HCT116 (cell line): ENCODE measurements around the gene GANC.

Experiments
- CEBPB ChIP-seq: IDR thresholded peaks from 2 replicates; pipeline ENCODE4 v1.6.1; 2012; ENCODE audit warnings: low read depth
- EZH2 ChIP-seq: fragments of 200-600 bp; sonication (generic); IDR thresholded peaks from 2 replicates; pipeline ENCODE4 v1.6.1; 2017; ENCODE audit warnings: antibody characterized with exemption, mixed run types
- POLR2A ChIP-seq: IDR thresholded peaks from 2 replicates; pipeline ENCODE4 v1.7.0; 2011; ENCODE audit warnings: borderline replicate concordance; ENCODE audit not compliant: insufficient read depth, insufficient read length; ENCODE audit errors: extremely low read depth
- TCF7L2 ChIP-seq: IDR thresholded peaks from 2 replicates; pipeline ENCODE4 v1.7.0; 2011; ENCODE audit warnings: borderline replicate concordance, inconsistent platforms; ENCODE audit not compliant: insufficient read depth, insufficient read length; ENCODE audit errors: extremely low read depth
- YY1 ChIP-seq: IDR thresholded peaks from 2 replicates; pipeline ENCODE4 v1.6.1; 2011; ENCODE audit warnings: low read length, low read depth, moderate library complexity, mild to moderate bottlenecking; ENCODE audit not compliant: insufficient replicate concordance; ENCODE audit errors: extremely low read depth
- TF ChIP-seq, protein P1 (sequence below): IDR thresholded peaks from 2 replicates; pipeline ENCODE4 v1.6.1; 2012; ENCODE audit warnings: low read depth
- TF ChIP-seq, protein P2 (sequence below): IDR thresholded peaks from 2 replicates; pipeline ENCODE4 v1.6.1; 2011; ENCODE audit warnings: mild to moderate bottlenecking, low read length, moderate library complexity; ENCODE audit not compliant: insufficient replicate concordance; ENCODE audit errors: extremely low read depth
- TF ChIP-seq, protein P3 (sequence below): IDR thresholded peaks from 2 replicates; pipeline ENCODE4 v1.6.1; 2012
- TF ChIP-seq, protein P4 (sequence below), 3 experiments: fragments of 200-600 bp in 1 of 3; sonication (generic) in 1 of 3; IDR thresholded peaks in 2 of 3; conservative IDR thresholded peaks in 1 of 3; 2 replicates each; pipeline ENCODE4 v1.5.1; 2012 to 2017; ENCODE audit warnings: low read depth in 2 of 3, low read length in 2 of 3, antibody characterized with exemption in 1 of 3, borderline replicate concordance in 1 of 3, control low read depth in 1 of 3, mild to moderate bottlenecking in 1 of 3, mixed read lengths in 1 of 3, mixed run types in 1 of 3, moderate library complexity in 1 of 3; ENCODE audit not compliant: insufficient read depth in 1 of 3

- TF ChIP-seq, protein P1, sequence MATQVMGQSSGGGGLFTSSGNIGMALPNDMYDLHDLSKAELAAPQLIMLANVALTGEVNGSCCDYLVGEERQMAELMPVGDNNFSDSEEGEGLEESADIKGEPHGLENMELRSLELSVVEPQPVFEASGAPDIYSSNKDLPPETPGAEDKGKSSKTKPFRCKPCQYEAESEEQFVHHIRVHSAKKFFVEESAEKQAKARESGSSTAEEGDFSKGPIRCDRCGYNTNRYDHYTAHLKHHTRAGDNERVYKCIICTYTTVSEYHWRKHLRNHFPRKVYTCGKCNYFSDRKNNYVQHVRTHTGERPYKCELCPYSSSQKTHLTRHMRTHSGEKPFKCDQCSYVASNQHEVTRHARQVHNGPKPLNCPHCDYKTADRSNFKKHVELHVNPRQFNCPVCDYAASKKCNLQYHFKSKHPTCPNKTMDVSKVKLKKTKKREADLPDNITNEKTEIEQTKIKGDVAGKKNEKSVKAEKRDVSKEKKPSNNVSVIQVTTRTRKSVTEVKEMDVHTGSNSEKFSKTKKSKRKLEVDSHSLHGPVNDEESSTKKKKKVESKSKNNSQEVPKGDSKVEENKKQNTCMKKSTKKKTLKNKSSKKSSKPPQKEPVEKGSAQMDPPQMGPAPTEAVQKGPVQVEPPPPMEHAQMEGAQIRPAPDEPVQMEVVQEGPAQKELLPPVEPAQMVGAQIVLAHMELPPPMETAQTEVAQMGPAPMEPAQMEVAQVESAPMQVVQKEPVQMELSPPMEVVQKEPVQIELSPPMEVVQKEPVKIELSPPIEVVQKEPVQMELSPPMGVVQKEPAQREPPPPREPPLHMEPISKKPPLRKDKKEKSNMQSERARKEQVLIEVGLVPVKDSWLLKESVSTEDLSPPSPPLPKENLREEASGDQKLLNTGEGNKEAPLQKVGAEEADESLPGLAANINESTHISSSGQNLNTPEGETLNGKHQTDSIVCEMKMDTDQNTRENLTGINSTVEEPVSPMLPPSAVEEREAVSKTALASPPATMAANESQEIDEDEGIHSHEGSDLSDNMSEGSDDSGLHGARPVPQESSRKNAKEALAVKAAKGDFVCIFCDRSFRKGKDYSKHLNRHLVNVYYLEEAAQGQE: no peak
- TF ChIP-seq, protein P2, sequence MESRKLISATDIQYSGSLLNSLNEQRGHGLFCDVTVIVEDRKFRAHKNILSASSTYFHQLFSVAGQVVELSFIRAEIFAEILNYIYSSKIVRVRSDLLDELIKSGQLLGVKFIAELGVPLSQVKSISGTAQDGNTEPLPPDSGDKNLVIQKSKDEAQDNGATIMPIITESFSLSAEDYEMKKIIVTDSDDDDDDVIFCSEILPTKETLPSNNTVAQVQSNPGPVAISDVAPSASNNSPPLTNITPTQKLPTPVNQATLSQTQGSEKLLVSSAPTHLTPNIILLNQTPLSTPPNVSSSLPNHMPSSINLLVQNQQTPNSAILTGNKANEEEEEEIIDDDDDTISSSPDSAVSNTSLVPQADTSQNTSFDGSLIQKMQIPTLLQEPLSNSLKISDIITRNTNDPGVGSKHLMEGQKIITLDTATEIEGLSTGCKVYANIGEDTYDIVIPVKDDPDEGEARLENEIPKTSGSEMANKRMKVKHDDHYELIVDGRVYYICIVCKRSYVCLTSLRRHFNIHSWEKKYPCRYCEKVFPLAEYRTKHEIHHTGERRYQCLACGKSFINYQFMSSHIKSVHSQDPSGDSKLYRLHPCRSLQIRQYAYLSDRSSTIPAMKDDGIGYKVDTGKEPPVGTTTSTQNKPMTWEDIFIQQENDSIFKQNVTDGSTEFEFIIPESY: no peak
- TF ChIP-seq, protein P3, sequence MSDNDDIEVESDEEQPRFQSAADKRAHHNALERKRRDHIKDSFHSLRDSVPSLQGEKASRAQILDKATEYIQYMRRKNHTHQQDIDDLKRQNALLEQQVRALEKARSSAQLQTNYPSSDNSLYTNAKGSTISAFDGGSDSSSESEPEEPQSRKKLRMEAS: no peak
- TF ChIP-seq YY1 (no peak), EZH2 (no peak), CEBPB (no peak), TCF7L2 (no peak), POLR2A (no peak)
- TF ChIP-seq, protein P4, sequence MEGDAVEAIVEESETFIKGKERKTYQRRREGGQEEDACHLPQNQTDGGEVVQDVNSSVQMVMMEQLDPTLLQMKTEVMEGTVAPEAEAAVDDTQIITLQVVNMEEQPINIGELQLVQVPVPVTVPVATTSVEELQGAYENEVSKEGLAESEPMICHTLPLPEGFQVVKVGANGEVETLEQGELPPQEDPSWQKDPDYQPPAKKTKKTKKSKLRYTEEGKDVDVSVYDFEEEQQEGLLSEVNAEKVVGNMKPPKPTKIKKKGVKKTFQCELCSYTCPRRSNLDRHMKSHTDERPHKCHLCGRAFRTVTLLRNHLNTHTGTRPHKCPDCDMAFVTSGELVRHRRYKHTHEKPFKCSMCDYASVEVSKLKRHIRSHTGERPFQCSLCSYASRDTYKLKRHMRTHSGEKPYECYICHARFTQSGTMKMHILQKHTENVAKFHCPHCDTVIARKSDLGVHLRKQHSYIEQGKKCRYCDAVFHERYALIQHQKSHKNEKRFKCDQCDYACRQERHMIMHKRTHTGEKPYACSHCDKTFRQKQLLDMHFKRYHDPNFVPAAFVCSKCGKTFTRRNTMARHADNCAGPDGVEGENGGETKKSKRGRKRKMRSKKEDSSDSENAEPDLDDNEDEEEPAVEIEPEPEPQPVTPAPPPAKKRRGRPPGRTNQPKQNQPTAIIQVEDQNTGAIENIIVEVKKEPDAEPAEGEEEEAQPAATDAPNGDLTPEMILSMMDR (IDR thresholded peaks at IDR 0.05 in 2 of 3, conservative IDR thresholded peaks at IDR 0.05 in 1 of 3; ENCODE audit: borderline replicate concordance in 1 of 3, insufficient read depth in 1 of 3, low read depth in 2 of 3, low read length in 2 of 3): no peak
Observed at GRCh38 chr15:42286445-42287029, 13.5 kb downstream of the GANC start.
